Activated T-cell treated with anti-CD3 and anti-CD28 coated beads, Interleukin-2, amount 50 U/mL, for 72 hours (primary cell): ENCODE data around the gene MLIP. TPM values are rescaled to one million over a fixed set of nuclear protein-coding genes. Genes with fewer than 3 reads are reported as not detected.

ENCODE experiments used
- ATAC-seq, 2 donors: fragments of 150-1000 bp; cut with Tn5 transposase; replicated peaks in 1 of 2; 2 replicates each; pipeline ENCODE4 v1.10.0; 2021; ENCODE audit warnings: moderate library complexity in 2 of 2, mild to moderate bottlenecking in 1 of 2
- DNase-seq, 2 donors: peaks; one replicate each; pipeline ENCODE4 v3.0.0; 2021 to 2022; ENCODE audit warnings: mixed read lengths in 1 of 2
- H3K27ac Mint-ChIP-seq: one replicate; pipeline ENCODE4 v1.8.0; 2022; ENCODE audit warnings: mild to moderate bottlenecking, moderate library complexity, mixed read lengths
- H3K27me3 Mint-ChIP-seq: one replicate; pipeline ENCODE4 v1.8.0; 2022; ENCODE audit warnings: low read depth, mixed read lengths
- H3K36me3 Mint-ChIP-seq, 2 donors: one replicate each; pipeline ENCODE4 v1.8.0; 2022; ENCODE audit warnings: mixed read lengths in 2 of 2, mild to moderate bottlenecking in 1 of 2; ENCODE audit not compliant: insufficient read depth in 2 of 2
- H3K4me1 Mint-ChIP-seq: one replicate; pipeline ENCODE4 v1.8.0; 2022; ENCODE audit warnings: low read depth, mixed read lengths
- H3K4me3 Mint-ChIP-seq, 2 donors: one replicate each; pipeline ENCODE4 v1.8.0; 2022; ENCODE audit warnings: mild to moderate bottlenecking in 2 of 2, mixed read lengths in 2 of 2, moderate library complexity in 2 of 2
- H3K9me3 Mint-ChIP-seq, 2 donors: one replicate each; pipeline ENCODE4 v1.8.0; 2022; ENCODE audit warnings: mixed read lengths in 2 of 2
- total RNA-seq, 2 donors: library from RNA; stranded (reverse); gene quantifications; one replicate each; pipeline ENCODE4 v1.2.3, GENCODE V29; 2022

The MLIP gene
- total RNA-seq, 2 donors from 2014 or later = not detected

- no peak overlapping the region for H3K4me3 Mint-ChIP-seq
- no peaks in the 10 kb centered on the region for H3K4me1 Mint-ChIP-seq
- H3K27ac Mint-ChIP-seq = no peak overlapping the region
- DNase-seq (no peak), ATAC-seq (no peak)
- H3K36me3 Mint-ChIP-seq = no peaks in the 10 kb centered on the region
- H3K9me3 Mint-ChIP-seq = peaks cover 0 to 1% of the 10 kb centered on the region in 2 donors
- H3K27me3 Mint-ChIP-seq = no peaks in the 10 kb centered on the region
These were observed 23.7 kb downstream of the MLIP start for GRCh38 chr6:54134935-54135334.

- H3K27me3 Mint-ChIP-seq = no peaks in the 10 kb centered on the region
- no peak overlapping the region for H3K27ac Mint-ChIP-seq
- no peaks in the 10 kb centered on the region for H3K4me1 Mint-ChIP-seq
- DNase-seq = no peak
- H3K36me3 Mint-ChIP-seq = no peaks in the 10 kb centered on the region
- no peak overlapping the region for H3K4me3 Mint-ChIP-seq
- H3K9me3 Mint-ChIP-seq = peaks cover 0 to 1% of the 10 kb centered on the region in 2 donors
- no peak for ATAC-seq
These were observed 24.6 kb downstream of the MLIP start for GRCh38 chr6:54135665-54136369.

GRCh38 chr6:54138795-54139194 lies 27.6 kb downstream of the MLIP start:
- H3K9me3 Mint-ChIP-seq = peaks cover 0 to 1% of the 10 kb centered on the region in 2 donors
- no peaks in the 10 kb centered on the region for H3K27me3 Mint-ChIP-seq
- ATAC-seq (no peak), DNase-seq (no peak)
- H3K4me1 Mint-ChIP-seq = no peaks in the 10 kb centered on the region
- H3K27ac Mint-ChIP-seq = no peak overlapping the region
- H3K4me3 Mint-ChIP-seq = no peak overlapping the region
- H3K36me3 Mint-ChIP-seq = no peaks in the 10 kb centered on the region

GRCh38 chr6:54140811-54141210 lies 29.6 kb downstream of the MLIP start:
- no peak overlapping the region for H3K4me3 Mint-ChIP-seq

GRCh38 chr6:54142889-54143519 lies 31.8 kb downstream of the MLIP start:
- H3K4me1 Mint-ChIP-seq = no peaks in the 10 kb centered on the region
- H3K9me3 Mint-ChIP-seq = no peaks in the 10 kb centered on the region
- H3K27ac Mint-ChIP-seq = no peak overlapping the region
- no peaks in the 10 kb centered on the region for H3K27me3 Mint-ChIP-seq
- DNase-seq = no peak
- no peak overlapping the region for H3K4me3 Mint-ChIP-seq
- ATAC-seq = no peak
- H3K36me3 Mint-ChIP-seq = no peaks in the 10 kb centered on the region

More at GRCh38 chr6:54140811-54141210, 29.6 kb downstream of the MLIP start:
- Mint-ChIP-seq H3K36me3 (no peaks in the 10 kb centered on the region), H3K9me3 (peaks cover 0 to 1% of the 10 kb centered on the region in 2 donors), H3K27ac (no peak overlapping the region), H3K4me1 (no peaks in the 10 kb centered on the region), H3K27me3 (no peaks in the 10 kb centered on the region)
- ATAC-seq (no peak), DNase-seq (no peak)

- Mint-ChIP-seq H3K27me3 (no peaks in the 10 kb centered on the region), H3K27ac (no peak overlapping the region)
These were observed 40.6 kb downstream of the MLIP start for GRCh38 chr6:54151861-54152260.

DNA sequence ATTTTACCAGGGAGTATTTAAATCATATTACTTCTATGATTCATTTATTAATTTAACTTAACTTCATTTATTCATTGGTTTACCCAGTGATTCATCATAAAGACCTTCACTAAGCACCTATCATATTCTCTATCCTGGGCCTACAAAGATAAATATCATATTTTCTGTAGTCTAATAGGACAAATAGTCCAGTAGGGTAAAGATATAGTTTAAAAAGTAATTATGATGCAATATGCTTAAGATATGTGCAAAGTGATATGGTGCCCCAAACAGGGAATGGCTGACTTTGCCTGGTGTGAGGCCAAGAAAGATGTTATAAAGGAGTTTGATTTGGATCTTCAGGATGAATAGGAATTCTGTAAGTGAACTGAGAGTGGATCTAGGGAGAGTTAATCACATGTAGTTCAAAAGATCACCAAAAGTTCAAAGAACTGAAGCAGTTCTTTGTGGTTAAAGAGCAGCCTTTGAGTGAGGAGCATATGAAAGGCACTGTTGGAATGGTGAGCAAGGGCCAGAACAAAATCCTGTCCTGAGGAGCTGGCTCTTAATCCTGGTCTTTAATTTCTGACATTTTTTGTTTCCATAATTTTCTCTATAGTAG lies 45.5 kb downstream of the MLIP start:
- DNase-seq (no peak), ATAC-seq (no peak)
- H3K4me1 Mint-ChIP-seq = no peaks in the 10 kb centered on the region
- no peak overlapping the region for H3K27ac Mint-ChIP-seq
- H3K4me3 Mint-ChIP-seq = no peak overlapping the region
- no peaks in the 10 kb centered on the region for H3K36me3 Mint-ChIP-seq
- H3K27me3 Mint-ChIP-seq = no peaks in the 10 kb centered on the region
- H3K9me3 Mint-ChIP-seq = peaks cover 0 to 4% of the 10 kb centered on the region in 2 donors

More at GRCh38 chr6:54151861-54152260, 40.6 kb downstream of the MLIP start:
- DNase-seq = no peak
- no peak for ATAC-seq
- no peaks in the 10 kb centered on the region for H3K36me3 Mint-ChIP-seq
- no peaks in the 10 kb centered on the region for H3K4me1 Mint-ChIP-seq
- H3K4me3 Mint-ChIP-seq = no peak overlapping the region
- peaks cover 0 to 2% of the 10 kb centered on the region in 2 donors for H3K9me3 Mint-ChIP-seq

- no peaks in the 10 kb centered on the region for H3K27me3 Mint-ChIP-seq
- H3K27ac Mint-ChIP-seq = no peak overlapping the region
- no peak overlapping the region for H3K4me3 Mint-ChIP-seq
- H3K36me3 Mint-ChIP-seq = no peaks in the 10 kb centered on the region
- H3K9me3 Mint-ChIP-seq = peaks cover 2 to 4% of the 10 kb centered on the region in 2 donors
- DNase-seq = no peak
- H3K4me1 Mint-ChIP-seq = no peaks in the 10 kb centered on the region
- ATAC-seq = no peak
These were observed 46.2 kb downstream of the MLIP start for GRCh38 chr6:54157405-54157804.

- no peaks in the 10 kb centered on the region for H3K36me3 Mint-ChIP-seq
- H3K4me3 Mint-ChIP-seq = no peak overlapping the region
- no peak overlapping the region for H3K27ac Mint-ChIP-seq
- no peaks in the 10 kb centered on the region for H3K4me1 Mint-ChIP-seq
- H3K9me3 Mint-ChIP-seq = peaks cover 3 to 5% of the 10 kb centered on the region in 2 donors
- no peaks in the 10 kb centered on the region for H3K27me3 Mint-ChIP-seq
- DNase-seq = no peak
- ATAC-seq = no peak
These were observed 61.8 kb downstream of the MLIP start for GRCh38 chr6:54173089-54173488.

DNA sequence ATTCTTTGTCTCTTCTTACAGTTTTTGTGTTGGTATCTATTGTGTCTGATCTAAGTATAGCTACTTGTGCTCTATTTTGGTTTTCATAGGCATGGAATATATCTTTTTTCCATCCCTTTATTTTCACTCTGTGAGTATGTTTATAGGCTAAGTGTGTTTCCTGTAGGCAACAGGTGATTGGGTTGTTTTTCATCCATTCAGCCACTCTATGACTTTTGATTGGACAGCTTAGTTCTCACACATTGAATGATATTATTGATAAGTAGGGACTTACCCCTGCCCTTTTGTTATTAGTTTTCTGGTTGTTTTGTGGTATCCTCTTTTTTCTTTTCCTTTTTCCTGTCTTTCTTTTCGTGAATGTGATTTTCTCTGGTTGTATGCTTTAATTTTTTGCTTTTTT lies 67.9 kb downstream of the MLIP start:
- Mint-ChIP-seq H3K27me3 (no peaks in the 10 kb centered on the region), H3K4me1 (no peaks in the 10 kb centered on the region), H3K36me3 (no peaks in the 10 kb centered on the region), H3K4me3 (no peak overlapping the region), H3K27ac (no peak overlapping the region), H3K9me3 (peaks cover 0 to 5% of the 10 kb centered on the region in 2 donors)
- DNase-seq (no peak), ATAC-seq (no peak)

- no peaks in the 10 kb centered on the region for H3K36me3 Mint-ChIP-seq
- H3K27ac Mint-ChIP-seq = no peak overlapping the region
- no peak overlapping the region for H3K4me3 Mint-ChIP-seq
- ATAC-seq (no peak), DNase-seq (no peak)
- H3K9me3 Mint-ChIP-seq = peaks cover 0 to 3% of the 10 kb centered on the region in 2 donors
- no peaks in the 10 kb centered on the region for H3K4me1 Mint-ChIP-seq
- H3K27me3 Mint-ChIP-seq = no peaks in the 10 kb centered on the region
These were observed 72.4 kb downstream of the MLIP start for GRCh38 chr6:54183616-54184015.

DNA sequence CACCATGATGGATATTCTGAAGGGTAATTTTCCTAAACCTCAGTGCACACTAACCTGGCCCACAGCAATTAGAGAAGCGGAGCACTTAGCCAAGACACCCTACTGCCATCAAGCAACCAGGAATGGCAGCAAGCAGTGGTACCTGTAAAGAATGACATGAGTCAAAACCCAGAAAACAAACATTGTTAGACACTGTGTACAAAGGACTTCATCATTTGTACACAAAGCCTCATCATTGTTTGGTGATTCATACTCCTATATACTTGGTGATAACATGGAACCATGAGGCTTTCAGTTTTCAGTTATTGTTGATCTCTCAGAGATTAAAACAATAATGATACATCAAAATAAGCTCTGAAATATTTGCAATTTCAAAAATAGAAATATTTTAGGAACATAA lies 74.6 kb downstream of the MLIP start:
- no peak overlapping the region for H3K4me3 Mint-ChIP-seq
- H3K27me3 Mint-ChIP-seq = no peaks in the 10 kb centered on the region
- H3K36me3 Mint-ChIP-seq = no peaks in the 10 kb centered on the region
- ATAC-seq = no peak
- H3K27ac Mint-ChIP-seq = no peak overlapping the region
- H3K9me3 Mint-ChIP-seq = no peaks in the 10 kb centered on the region
- no peaks in the 10 kb centered on the region for H3K4me1 Mint-ChIP-seq
- DNase-seq = no peak

DNA sequence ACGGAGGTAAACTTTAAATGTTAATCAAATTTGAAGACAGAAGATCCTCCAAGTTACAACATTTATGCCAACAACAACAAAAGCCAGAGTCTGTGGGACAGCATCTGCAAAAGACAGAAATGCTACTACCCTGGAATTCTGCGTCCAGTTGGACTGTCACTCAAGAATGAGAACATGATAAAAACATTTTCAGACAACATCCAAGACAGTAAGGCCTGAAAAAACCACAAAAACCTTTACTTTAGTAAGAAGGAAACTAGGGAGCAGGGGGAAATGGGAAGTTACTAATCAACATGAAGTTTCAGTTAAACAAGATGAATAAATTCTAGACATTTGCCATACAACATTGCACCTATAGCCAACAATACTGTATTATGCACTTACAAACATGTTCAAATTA lies 77.6 kb downstream of the MLIP start:
- Mint-ChIP-seq H3K4me3 (no peak overlapping the region), H3K36me3 (no peaks in the 10 kb centered on the region), H3K27ac (no peak overlapping the region), H3K9me3 (peaks cover 0 to 2% of the 10 kb centered on the region in 2 donors), H3K27me3 (no peaks in the 10 kb centered on the region), H3K4me1 (no peaks in the 10 kb centered on the region)
- ATAC-seq (no peak), DNase-seq (no peak)
